IMR-90 (cell line): Measurements from ENCODE around the gene SELENOM. TPM values are rescaled to one million over a fixed set of nuclear protein-coding genes. Genes with fewer than 3 reads are reported as not detected.
A peak's percentile ranks its signal among the peaks of the same experiment; 100 is the strongest.

Experiments
- ATAC-seq: fragments of 200-7000 bp; cut with Tn5 transposase; 2 replicates; pipeline ENCODE4 v1.9.1; 2020; ENCODE audit warnings: low read depth, mild to moderate bottlenecking, moderate library complexity
- BruUV-seq: library from RNA; stranded (reverse); fragments of 400-500 nt; replicated peaks from 2 replicates; lab custom pipeline; 2021; lab: Mats Ljungman, UMichigan
- CTCF ChIA-PET: fragments of 300-600 bp; formaldehyde crosslinking; extraction: SDS; loops from one replicate; lab custom pipeline; 2021; ENCODE audit warnings: antibody characterized with exemption; lab: Yijun Ruan, JAX
- POLR2A ChIA-PET: fragments of 300-600 bp; sonication (Branson Sonifier 250); formaldehyde crosslinking; loops from one replicate; lab custom pipeline; 2022; ENCODE audit warnings: antibody characterized with exemption; ENCODE audit not compliant: unreplicated experiment; lab: Charles Lee
- DNase-seq: peaks from one replicate; pipeline ENCODE4 v3.0.0; 2013
- H2AFZ ChIP-seq: replicated peaks from 2 replicates; pipeline ENCODE3; 2013; ENCODE audit warnings: low read length, mild to moderate bottlenecking; ENCODE audit not compliant: poor library complexity
- H2AK5ac ChIP-seq: 2 replicates; pipeline ENCODE4 v1.6.1; 2013; ENCODE audit warnings: low read depth, low read length, inconsistent platforms
- H2AK9ac ChIP-seq: replicated peaks from 2 replicates; pipeline ENCODE3; 2013; ENCODE audit warnings: mild to moderate bottlenecking, low read depth, low read length, moderate library complexity; ENCODE audit not compliant: poor library complexity
- H2BK120ac ChIP-seq: 2 replicates; pipeline ENCODE4 v1.6.1; 2013; ENCODE audit warnings: low read depth, low read length, inconsistent platforms
- H2BK15ac ChIP-seq: 3 replicates; pipeline ENCODE4 v1.6.1; 2013; ENCODE audit warnings: low read depth, low read length, inconsistent platforms
- H2BK20ac ChIP-seq: 2 replicates; pipeline ENCODE4 v1.6.1; 2013; ENCODE audit warnings: low read depth, mild to moderate bottlenecking, inconsistent platforms, low read length, moderate library complexity
- H2BK5ac ChIP-seq: 2 replicates; pipeline ENCODE4 v1.6.1; 2013; ENCODE audit warnings: mild to moderate bottlenecking, low read depth, low read length, inconsistent platforms; ENCODE audit not compliant: poor library complexity, severe bottlenecking
- H3K14ac ChIP-seq: replicated peaks from 2 replicates; pipeline ENCODE4 v1.6.1; 2013; ENCODE audit warnings: low read depth, low read length, inconsistent platforms
- H3K18ac ChIP-seq: 2 replicates; pipeline ENCODE4 v1.6.1; 2013; ENCODE audit warnings: low read depth, low read length, control low read depth
- H3K23ac ChIP-seq: 2 replicates; pipeline ENCODE4 v1.6.1; 2013; ENCODE audit warnings: low read depth, low read length, inconsistent platforms
- H3K27ac ChIP-seq: 2 replicates; pipeline ENCODE4 v1.5.1; 2013; ENCODE audit warnings: mild to moderate bottlenecking, control low read depth, low read length; ENCODE audit not compliant: insufficient read depth
- H3K27me3 ChIP-seq: 2 replicates; pipeline ENCODE4 v1.6.1; 2013; ENCODE audit warnings: low read length; ENCODE audit not compliant: control insufficient read depth, insufficient read depth
- H3K36me3 ChIP-seq: 2 replicates; pipeline ENCODE4 v1.6.1; 2013; ENCODE audit warnings: low read length, mixed read lengths; ENCODE audit not compliant: control insufficient read depth, insufficient read depth
- H3K4ac ChIP-seq: 2 replicates; pipeline ENCODE4 v1.6.1; 2013; ENCODE audit warnings: low read depth, low read length, inconsistent platforms
- H3K4me1 ChIP-seq: 2 replicates; pipeline ENCODE4 v1.6.1; 2013; ENCODE audit warnings: low read length, mixed read lengths; ENCODE audit not compliant: control insufficient read depth, insufficient read depth
- H3K4me2 ChIP-seq: 2 replicates; pipeline ENCODE4 v1.6.1; 2013; ENCODE audit warnings: low read depth, mild to moderate bottlenecking, control low read depth, low read length, moderate library complexity
- H3K4me3 ChIP-seq: 2 replicates; pipeline ENCODE4 v1.5.1; 2013; ENCODE audit warnings: low read depth, mild to moderate bottlenecking, control low read depth, low read length, moderate library complexity; ENCODE audit not compliant: insufficient read depth
- H3K56ac ChIP-seq: 2 replicates; pipeline ENCODE4 v1.6.1; 2013; ENCODE audit warnings: low read length, inconsistent platforms; ENCODE audit not compliant: insufficient read depth; ENCODE audit errors: extremely low read depth
- H3K79me1 ChIP-seq, 2 experiments: 2 replicates each; pipeline ENCODE4 v1.6.1; 2013; ENCODE audit warnings: low read length in 2 of 2, inconsistent platforms in 1 of 2, low read depth in 1 of 2
- H3K9ac ChIP-seq: 2 replicates; pipeline ENCODE4 v1.6.1; 2013; ENCODE audit warnings: low read depth, low read length, control low read depth
- H3K9me1 ChIP-seq: 2 replicates; pipeline ENCODE4 v1.6.1; 2013; ENCODE audit warnings: low read length, inconsistent platforms; ENCODE audit not compliant: insufficient read depth
- H3K9me3 ChIP-seq: 2 replicates; pipeline ENCODE4 v1.6.1; 2013; ENCODE audit warnings: low read length; ENCODE audit not compliant: control insufficient read depth, insufficient read depth
- H4K20me1 ChIP-seq: 2 replicates; pipeline ENCODE4 v1.6.1; 2013; ENCODE audit warnings: low read length, inconsistent platforms; ENCODE audit not compliant: insufficient read depth
- H4K5ac ChIP-seq: 2 replicates; pipeline ENCODE4 v1.6.1; 2013; ENCODE audit warnings: mild to moderate bottlenecking, low read depth, low read length, control low read depth
- H4K8ac ChIP-seq, 2 experiments: 2 replicates each; pipeline ENCODE4 v1.6.1; 2013; ENCODE audit warnings: low read depth in 2 of 2, low read length in 2 of 2, control low read depth in 1 of 2, inconsistent platforms in 1 of 2
- H4K91ac ChIP-seq: 2 replicates; pipeline ENCODE4 v1.6.1; 2013; ENCODE audit warnings: low read depth, low read length, inconsistent platforms; ENCODE audit not compliant: insufficient read depth
- SMC3 ChIP-seq: fragments of 150-350 bp; IDR thresholded peaks from 2 replicates; pipeline ENCODE4 v1.6.1; 2016; ENCODE audit warnings: low read depth, mild to moderate bottlenecking, antibody characterized with exemption, low read length, moderate library complexity
- WGBS, 2 experiments: methylation state at CpG; one replicate each; pipeline versions ENCODE4 v1.1.5 to v1.1.7; 2013; ENCODE audit warnings: missing lambda C conversion rate in 2 of 2; ENCODE audit not compliant: insufficient read length in 1 of 2; ENCODE audit errors: extremely low coverage in 2 of 2; 5-methylcytosine and 5-hydroxymethylcytosine counted together
- dilution Hi-C: fragments of 300-500 bp; cut with HindIII; formaldehyde crosslinking; loops from one replicate; pipeline ENCODE4 v1.14.3; 2018; ENCODE audit warnings: low sequenced_read_pairs; ENCODE audit not compliant: unreplicated experiment
- in situ Hi-C: fragments of 300-500 bp; cut with MboI; formaldehyde crosslinking; loops from 3 replicates; pipeline ENCODE4 v1.14.3; 2019; ENCODE audit warnings: low sequenced_read_pairs, inconsistent platforms, mixed read lengths
- intact Hi-C: fragments of 100-400 bp; cut with micrococcal nuclease; formaldehyde crosslinking; loops from 2 replicates; pipeline ENCODE4 v1.10.0; 2022
- polyA plus RNA-seq, 3 experiments: library from polyadenylated mRNA; depleted of rRNA; stranded (reverse); fragments of >200 nt; gene quantifications; 2 replicates each; pipeline ENCODE4 v1.2.3, GENCODE V29; 2012; ENCODE audit warnings: low replicate concordance in 1 of 3
- total RNA-seq: library from RNA; depleted of rRNA; stranded (reverse); fragments of >200 nt; gene quantifications from 2 replicates; pipeline ENCODE4 v1.2.3, GENCODE V29; 2012

The SELENOM gene
- total and polyA plus RNA-seq, 2 of the 4 experiments (the other 2 are of a cell fraction): 46.2 to 270 TPM

DNA sequence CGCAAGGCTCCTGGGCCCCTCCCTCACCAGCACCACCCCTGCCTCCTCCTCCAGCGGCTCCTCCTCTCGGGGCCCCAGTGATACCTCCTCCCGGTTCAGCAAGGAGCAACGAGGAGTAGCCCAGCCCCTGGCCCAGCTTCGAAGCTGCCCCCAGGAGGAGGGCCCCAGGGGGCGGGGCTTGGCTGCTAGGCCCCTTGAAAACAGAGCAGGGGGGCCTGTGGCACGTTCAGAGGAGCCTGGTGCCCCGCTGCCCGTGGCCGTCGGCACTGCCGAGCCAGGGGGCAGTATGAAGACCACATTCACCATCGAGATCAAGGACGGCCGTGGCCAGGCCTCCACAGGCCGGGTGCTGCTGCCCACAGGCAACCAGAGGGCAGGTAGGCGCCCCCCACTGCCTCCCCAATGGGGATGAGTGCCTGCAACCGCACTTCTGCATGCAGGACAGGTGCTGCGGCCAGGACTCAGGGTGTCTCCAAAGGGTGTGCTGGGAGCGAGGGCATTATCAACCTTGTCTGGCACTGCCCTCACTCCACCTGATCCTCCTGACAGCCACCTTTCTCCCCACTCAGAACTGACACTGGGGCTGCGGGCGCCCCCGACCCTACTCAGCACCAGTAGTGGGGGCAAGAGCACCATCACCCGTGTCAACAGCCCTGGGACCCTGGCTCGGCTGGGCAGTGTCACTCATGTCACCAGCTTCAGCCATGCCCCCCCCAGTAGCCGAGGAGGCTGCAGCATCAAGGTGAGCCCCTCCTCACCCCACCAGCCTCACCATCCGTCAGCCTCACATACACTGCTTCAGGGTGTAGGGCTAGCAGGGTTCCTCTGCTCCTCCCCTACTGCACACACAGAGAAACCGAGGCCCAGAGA, 16.0 kb downstream of the SELENOM start:
- ChIA-PET POLR2A (no interaction called here), CTCF (no interaction called here)
- H3K18ac ChIP-seq: no peak overlapping the region
- no peaks in the 10 kb centered on the region for H3K27me3 ChIP-seq
- H3K79me1 ChIP-seq: peaks cover 27 to 60% of the 10 kb centered on the region in 2 experiments
- no peak overlapping the region for H3K27ac ChIP-seq
- H3K23ac ChIP-seq: no peak overlapping the region
- peaks cover 89% of the 10 kb centered on the region for H3K36me3 ChIP-seq
- dilution Hi-C loops (no loop called here), intact Hi-C loops (no loop called here), in situ Hi-C loops (no loop called here)
- WGBS, 2 experiments: 79% methylated on average over 20 of the region's 29 CpGs; no CpG with 5 or more reads in 1 of the 2 experiments
- no peak overlapping the region for H3K14ac ChIP-seq
- DNase-seq (no peak), ATAC-seq (no peak)
- H4K91ac ChIP-seq: no peak overlapping the region
- no TSS peak for BruUV-seq
- no peak overlapping the region for H3K4ac ChIP-seq
- H2BK20ac ChIP-seq: no peak overlapping the region
- H2BK120ac ChIP-seq: no peak overlapping the region
- no peak overlapping the region for H2AK5ac ChIP-seq
- H3K56ac ChIP-seq: no peak overlapping the region
- no peak overlapping the region for H3K4me2 ChIP-seq
- no peak overlapping the region for H4K5ac ChIP-seq
- no peak overlapping the region for H3K4me3 ChIP-seq
- H2BK5ac ChIP-seq: peak overlapping the region; percentile 47
- H2AFZ ChIP-seq: no peak overlapping the region
- H3K9ac ChIP-seq: no peak overlapping the region
- H3K9me3 ChIP-seq: no peaks in the 10 kb centered on the region
- no peak overlapping the region for H2BK15ac ChIP-seq
- no peak overlapping the region for H4K8ac ChIP-seq
- TF ChIP-seq SMC3: no peak
- H3K9me1 ChIP-seq: no peaks in the 10 kb centered on the region; the same call in 1 of the 2 replicates
- no peaks in the 10 kb centered on the region; the same call in 1 of the 2 replicates for H3K4me1 ChIP-seq
- peaks cover 20% of the 10 kb centered on the region for H4K20me1 ChIP-seq
- peak overlapping the region; percentile 55 for H2AK9ac ChIP-seq
